Activated T-cell treated with anti-CD3 and anti-CD28 coated beads, Interleukin-2, amount 50 U/mL, for 24 hours (primary cell): ENCODE measurements around the gene AFF2.

Experiments used
- DNase-seq: peaks from one replicate; pipeline ENCODE4 v3.0.0-alpha.2; 2020
- H3K27ac Mint-ChIP-seq: 2 replicates; pipeline ENCODE4 v1.8.0; 2020; ENCODE audit warnings: mild to moderate bottlenecking, mixed read lengths
- H3K27me3 Mint-ChIP-seq: 2 replicates; pipeline ENCODE4 v1.8.0; 2020; ENCODE audit warnings: mixed read lengths
- H3K36me3 Mint-ChIP-seq: 2 replicates; pipeline ENCODE4 v1.8.0; 2020; ENCODE audit warnings: low read depth, mixed read lengths
- H3K4me1 Mint-ChIP-seq: 2 replicates; pipeline ENCODE4 v1.8.0; 2020; ENCODE audit warnings: low read depth, mixed read lengths
- H3K4me3 Mint-ChIP-seq: 2 replicates; pipeline ENCODE4 v1.8.0; 2020; ENCODE audit warnings: mild to moderate bottlenecking, moderate library complexity, mixed read lengths
- H3K9me3 Mint-ChIP-seq: 2 replicates; pipeline ENCODE4 v1.8.0; 2020; ENCODE audit warnings: mixed read lengths

AFF2 gene

GRCh38 chrX:148513661-148514060, 13.2 kb downstream of the AFF2 start:
- Mint-ChIP-seq H3K27me3 (peaks cover 25% of the 10 kb centered on the region), H3K9me3 (no peaks in the 10 kb centered on the region), H3K4me1 (no peaks in the 10 kb centered on the region), H3K27ac (no peak overlapping the region), H3K4me3 (no peak overlapping the region), H3K36me3 (no peaks in the 10 kb centered on the region)
- DNase-seq, result no peak

GRCh38 chrX:148517176-148517575, 16.8 kb downstream of the AFF2 start:
- no peak for DNase-seq
- no peaks in the 10 kb centered on the region for H3K36me3 Mint-ChIP-seq
- H3K27ac Mint-ChIP-seq, result no peak overlapping the region

DNA sequence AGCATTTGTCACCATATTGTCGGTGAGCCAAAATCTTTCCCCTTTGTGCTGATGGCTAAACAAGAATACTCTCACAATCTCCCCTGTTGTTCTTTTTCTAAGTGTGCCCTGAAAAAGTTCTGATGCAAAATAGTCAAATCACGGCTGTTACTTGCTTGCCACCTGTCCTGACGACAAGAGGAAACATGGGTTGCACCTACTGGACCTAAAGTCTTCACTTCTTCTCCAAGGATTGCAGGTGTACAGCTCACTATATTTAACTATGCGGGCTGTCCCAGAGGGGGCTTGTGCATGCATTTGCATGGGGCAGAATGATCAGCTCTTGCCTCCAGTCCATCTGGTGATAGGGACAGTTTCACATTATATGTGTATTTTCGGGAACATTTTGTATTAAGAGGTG, 21.6 kb downstream of the AFF2 start:
- no peaks in the 10 kb centered on the region for H3K4me1 Mint-ChIP-seq
- H3K27ac Mint-ChIP-seq, result no peak overlapping the region
- H3K36me3 Mint-ChIP-seq, result no peaks in the 10 kb centered on the region
- H3K27me3 Mint-ChIP-seq, result peaks cover 27% of the 10 kb centered on the region
- DNase-seq, result no peak
- no peak overlapping the region for H3K4me3 Mint-ChIP-seq
- no peaks in the 10 kb centered on the region for H3K9me3 Mint-ChIP-seq

More at GRCh38 chrX:148517176-148517575, 16.8 kb downstream of the AFF2 start:
- Mint-ChIP-seq H3K9me3 (no peaks in the 10 kb centered on the region), H3K4me1 (no peaks in the 10 kb centered on the region), H3K27me3 (peaks cover 22% of the 10 kb centered on the region), H3K4me3 (no peak overlapping the region)

- Mint-ChIP-seq H3K9me3 (no peaks in the 10 kb centered on the region), H3K4me3 (no peak overlapping the region), H3K36me3 (no peaks in the 10 kb centered on the region), H3K27ac (no peak overlapping the region), H3K27me3 (peaks cover 33% of the 10 kb centered on the region), H3K4me1 (no peaks in the 10 kb centered on the region)
- DNase-seq, result no peak
Observed at GRCh38 chrX:148523303-148524080, 23.1 kb downstream of the AFF2 start.

- no peaks in the 10 kb centered on the region for H3K4me1 Mint-ChIP-seq
Observed at GRCh38 chrX:148530464-148531077, 30.2 kb downstream of the AFF2 start.

DNA sequence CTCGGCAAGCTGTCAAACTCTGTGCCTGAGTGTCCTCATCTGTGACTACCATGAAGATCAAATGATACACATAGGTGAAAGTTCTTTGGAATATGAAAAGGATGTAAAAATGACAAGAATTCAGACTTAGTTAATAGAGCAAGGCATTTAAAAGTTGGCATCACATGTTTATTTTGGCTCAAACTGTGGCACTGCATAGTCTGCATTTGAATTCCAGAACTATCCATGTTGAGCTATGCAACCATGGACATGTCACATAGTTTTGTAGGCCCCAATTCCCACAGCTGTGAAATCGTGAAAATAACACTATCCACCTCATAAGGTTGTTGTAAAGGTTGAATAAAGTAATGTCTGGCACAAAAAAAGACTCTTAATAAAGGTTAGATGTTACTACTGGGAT, 33.9 kb downstream of the AFF2 start:
- Mint-ChIP-seq H3K9me3 (no peaks in the 10 kb centered on the region), H3K36me3 (no peaks in the 10 kb centered on the region), H3K4me3 (no peak overlapping the region), H3K27me3 (peaks cover 22% of the 10 kb centered on the region), H3K4me1 (peaks cover 2% of the 10 kb centered on the region), H3K27ac (no peak overlapping the region)
- no peak for DNase-seq

More at GRCh38 chrX:148530464-148531077, 30.2 kb downstream of the AFF2 start:
- Mint-ChIP-seq H3K9me3 (no peaks in the 10 kb centered on the region), H3K27ac (no peak overlapping the region), H3K27me3 (peaks cover 17% of the 10 kb centered on the region), H3K4me3 (no peak overlapping the region), H3K36me3 (no peaks in the 10 kb centered on the region)
- DNase-seq, result no peak

- Mint-ChIP-seq H3K4me3 (no peak overlapping the region), H3K27me3 (peaks cover 27% of the 10 kb centered on the region), H3K27ac (no peak overlapping the region), H3K36me3 (no peaks in the 10 kb centered on the region), H3K9me3 (no peaks in the 10 kb centered on the region), H3K4me1 (peaks cover 2% of the 10 kb centered on the region)
- DNase-seq, result no peak
Observed at GRCh38 chrX:148535639-148536038, 35.2 kb downstream of the AFF2 start.

DNA sequence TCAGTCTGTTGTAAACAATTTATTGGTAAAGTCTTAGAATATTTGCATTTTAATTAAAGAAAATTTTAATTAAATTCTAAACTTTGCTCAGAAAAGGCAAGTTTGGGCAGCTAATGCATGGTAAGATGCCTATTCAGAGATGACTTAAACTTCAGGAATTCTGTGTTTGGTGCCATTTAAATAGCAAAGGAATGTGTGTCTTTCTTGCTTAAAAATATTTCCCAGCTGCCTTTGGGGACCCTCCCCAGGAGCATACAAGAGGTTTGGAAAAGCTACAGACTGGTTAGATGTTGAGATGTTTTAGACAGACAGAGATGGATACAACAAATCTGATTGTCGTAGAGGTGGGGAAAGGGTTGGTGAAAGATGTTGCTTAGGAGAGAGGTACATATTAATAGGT, 36.5 kb downstream of the AFF2 start:
- no peak for DNase-seq
- Mint-ChIP-seq H3K4me1 (peaks cover 2% of the 10 kb centered on the region), H3K9me3 (no peaks in the 10 kb centered on the region), H3K27ac (no peak overlapping the region), H3K36me3 (no peaks in the 10 kb centered on the region), H3K27me3 (peaks cover 24% of the 10 kb centered on the region), H3K4me3 (no peak overlapping the region)

DNA sequence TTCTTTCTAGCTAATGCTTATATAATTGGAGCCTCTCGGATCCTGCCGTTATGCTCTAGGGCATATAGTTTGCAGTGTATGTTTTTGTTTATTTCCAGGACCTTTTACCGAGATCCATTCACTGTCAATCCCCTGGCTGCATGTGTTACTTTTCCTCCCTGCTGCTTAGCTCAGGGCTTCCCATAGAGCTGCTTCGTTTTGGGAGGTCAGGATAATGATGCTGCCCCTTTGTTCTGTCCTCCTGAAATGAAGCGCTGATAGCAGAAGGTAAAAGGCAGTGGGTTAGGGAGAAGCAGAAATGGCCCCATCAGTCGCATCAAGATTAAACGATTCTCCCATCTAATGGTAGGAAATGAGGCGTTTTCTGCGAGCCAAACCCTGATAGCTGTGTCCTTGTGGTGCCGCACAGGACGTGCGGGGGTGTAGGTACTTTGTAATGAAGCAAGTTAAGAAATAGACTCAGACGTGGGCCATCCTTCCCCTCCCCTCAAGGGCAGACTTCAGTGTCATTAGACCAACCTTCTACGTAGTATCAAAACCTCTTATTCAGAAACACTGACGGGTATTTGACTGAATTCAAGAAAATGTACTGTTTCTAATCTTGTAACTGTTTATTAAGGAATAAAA, 37.3 kb downstream of the AFF2 start:
- peaks cover 2% of the 10 kb centered on the region for H3K4me1 Mint-ChIP-seq
- H3K27me3 Mint-ChIP-seq, result peaks cover 23% of the 10 kb centered on the region
- no peaks in the 10 kb centered on the region for H3K9me3 Mint-ChIP-seq
- H3K36me3 Mint-ChIP-seq, result no peaks in the 10 kb centered on the region
- DNase-seq, result no peak
- H3K27ac Mint-ChIP-seq, result no peak overlapping the region
- no peak overlapping the region for H3K4me3 Mint-ChIP-seq

GRCh38 chrX:148538582-148538981, 38.2 kb downstream of the AFF2 start:
- H3K9me3 Mint-ChIP-seq, result no peaks in the 10 kb centered on the region
- DNase-seq, result no peak
- H3K27ac Mint-ChIP-seq, result no peak overlapping the region
- no peak overlapping the region for H3K4me3 Mint-ChIP-seq
- H3K36me3 Mint-ChIP-seq, result no peaks in the 10 kb centered on the region
- peaks cover 2% of the 10 kb centered on the region for H3K4me1 Mint-ChIP-seq
- peaks cover 21% of the 10 kb centered on the region for H3K27me3 Mint-ChIP-seq

DNA sequence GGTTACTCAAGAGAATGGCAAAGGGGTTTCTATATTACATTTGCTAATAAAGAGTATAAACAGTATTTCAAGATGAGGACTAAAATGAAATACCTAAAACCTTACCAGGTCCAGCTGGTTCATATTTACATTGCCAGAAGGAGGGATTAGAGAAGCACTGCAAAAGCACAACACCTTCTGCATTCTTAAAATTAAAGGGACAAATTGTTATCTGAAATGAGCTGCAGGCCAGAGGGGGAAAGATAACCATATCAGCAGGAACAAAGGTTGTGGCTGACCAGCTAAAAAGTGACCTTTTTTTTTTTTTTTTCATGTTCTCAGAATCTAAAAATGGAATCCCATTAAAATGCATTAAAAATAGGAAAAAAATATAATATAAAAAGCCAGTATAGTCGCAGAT, 39.7 kb downstream of the AFF2 start:
- Mint-ChIP-seq H3K4me3 (no peak overlapping the region), H3K4me1 (peaks cover 2% of the 10 kb centered on the region), H3K27me3 (peaks cover 21% of the 10 kb centered on the region), H3K27ac (no peak overlapping the region), H3K36me3 (no peaks in the 10 kb centered on the region), H3K9me3 (no peaks in the 10 kb centered on the region)
- DNase-seq, result no peak

- Mint-ChIP-seq H3K27ac (no peak overlapping the region), H3K36me3 (no peaks in the 10 kb centered on the region), H3K4me1 (peaks cover 2% of the 10 kb centered on the region), H3K9me3 (no peaks in the 10 kb centered on the region), H3K27me3 (peaks cover 21% of the 10 kb centered on the region), H3K4me3 (no peak overlapping the region)
- no peak for DNase-seq
Observed at GRCh38 chrX:148540671-148541583, 40.5 kb downstream of the AFF2 start.

DNA sequence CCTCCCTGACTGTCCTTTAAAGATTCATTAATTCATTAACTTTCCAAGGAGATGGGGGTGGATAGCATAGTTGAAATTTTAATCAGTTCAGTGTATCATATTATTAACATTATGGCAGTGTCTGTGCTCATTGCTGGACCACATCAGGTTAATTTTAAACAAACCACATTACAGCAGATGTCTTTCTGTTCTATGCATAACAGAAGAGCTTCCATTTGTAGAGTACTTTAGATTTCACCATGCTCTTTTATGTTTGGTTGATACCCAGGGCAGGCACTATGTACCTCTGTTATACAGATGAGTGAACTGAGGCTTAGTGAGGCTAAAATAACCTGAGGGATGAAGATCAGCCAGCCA, 41.1 kb downstream of the AFF2 start:
- H3K27ac Mint-ChIP-seq, result no peak overlapping the region
- peaks cover 2% of the 10 kb centered on the region for H3K4me1 Mint-ChIP-seq
- H3K9me3 Mint-ChIP-seq, result no peaks in the 10 kb centered on the region
- H3K4me3 Mint-ChIP-seq, result no peak overlapping the region
- H3K36me3 Mint-ChIP-seq, result no peaks in the 10 kb centered on the region
- H3K27me3 Mint-ChIP-seq, result peaks cover 21% of the 10 kb centered on the region
- no peak for DNase-seq

GRCh38 chrX:148542481-148543255, 42.3 kb downstream of the AFF2 start:
- Mint-ChIP-seq H3K27ac (no peak overlapping the region), H3K9me3 (no peaks in the 10 kb centered on the region), H3K36me3 (no peaks in the 10 kb centered on the region), H3K4me3 (no peak overlapping the region), H3K4me1 (peaks cover 2% of the 10 kb centered on the region), H3K27me3 (peaks cover 21% of the 10 kb centered on the region)
- no peak for DNase-seq
